GM19023 (cell line): ENCODE data around the gene CXADR.

Source experiments
- ATAC-seq: cut with Tn5 transposase; IDR thresholded peaks from one replicate; pipeline ENCODE4 v1.9.1; 2021; ENCODE audit warnings: mild to moderate bottlenecking, moderate library complexity; ENCODE audit not compliant: unreplicated experiment

The CXADR gene

GRCh38 chr21:17539323-17539722 is 26.5 kb downstream of the CXADR start:
- ATAC-seq = no peak

DNA sequence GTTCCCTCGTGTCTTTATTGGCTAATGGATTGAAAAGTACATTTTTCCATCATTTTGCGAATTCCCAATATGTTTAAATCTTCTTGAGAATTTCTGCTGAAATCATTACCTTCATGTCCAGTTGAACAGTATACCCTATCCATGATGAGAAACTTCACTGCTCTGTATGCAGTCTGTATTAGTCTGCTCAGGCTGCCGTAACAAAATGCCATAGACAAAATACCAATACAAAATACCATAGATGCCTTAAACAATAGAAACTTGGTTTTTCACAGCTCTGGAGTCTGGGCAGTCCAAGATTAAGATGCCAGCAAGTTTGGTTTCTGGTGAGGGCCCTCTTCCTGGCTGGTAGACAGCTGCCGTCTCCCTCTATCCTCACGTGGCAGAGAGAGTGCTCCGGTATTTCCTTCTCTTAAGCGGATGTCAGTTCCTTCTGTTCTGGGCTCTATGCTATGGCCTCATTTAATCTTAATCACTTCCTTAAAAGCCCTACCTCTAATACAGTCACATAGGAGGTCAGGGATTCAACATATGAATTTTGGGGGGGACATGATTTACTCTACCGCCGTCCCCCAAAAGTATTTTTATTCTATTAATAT is 27.0 kb downstream of the CXADR start:
- ATAC-seq = no peak

- no peak for ATAC-seq
Measured at GRCh38 chr21:17540530-17540929, 27.7 kb downstream of the CXADR start.

- ATAC-seq = no peak
Measured at GRCh38 chr21:17542371-17543011, 29.6 kb downstream of the CXADR start.

DNA sequence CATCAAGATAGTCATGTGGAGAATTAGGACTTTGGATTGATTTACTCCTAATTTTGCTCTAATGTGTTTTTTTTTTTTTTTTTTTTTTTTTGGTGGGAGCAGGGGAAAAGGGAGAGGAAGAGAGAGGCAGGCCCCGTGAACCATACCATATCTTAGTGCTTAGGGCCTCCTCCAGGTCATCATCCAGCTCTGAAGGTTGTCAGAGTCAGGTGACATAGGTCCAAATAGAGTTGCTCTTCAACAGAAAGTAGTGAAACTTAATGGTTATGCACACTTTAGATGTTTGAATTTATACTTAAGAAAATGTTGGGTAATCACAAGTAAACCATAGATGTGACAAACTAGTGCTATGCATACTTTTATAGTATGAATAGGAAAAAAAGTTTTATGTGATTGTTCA is 32.2 kb downstream of the CXADR start:
- no peak for ATAC-seq

DNA sequence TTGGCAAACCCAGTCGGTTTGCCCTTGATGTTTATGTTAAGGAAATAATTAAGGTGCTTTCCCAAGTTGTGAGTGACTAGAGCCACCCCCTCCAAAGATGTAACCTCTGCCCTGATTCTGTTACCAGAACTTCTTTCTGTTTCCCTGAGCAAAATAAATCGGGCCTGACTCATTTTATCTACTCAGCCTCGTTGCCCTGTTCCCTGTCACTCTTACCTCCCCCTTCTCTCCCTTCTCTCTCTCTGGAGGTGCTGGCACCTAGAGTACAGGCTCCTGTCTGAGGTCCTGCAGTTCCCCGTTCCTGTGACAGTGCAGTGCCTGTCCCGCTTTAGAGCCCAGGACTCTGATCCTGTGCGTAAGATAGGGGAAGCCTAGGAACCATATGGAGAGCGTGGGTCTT is 35.4 kb downstream of the CXADR start:
- ATAC-seq = no peak

GRCh38 chr21:17550671-17551308 is 37.9 kb downstream of the CXADR start:
- no peak for ATAC-seq

DNA sequence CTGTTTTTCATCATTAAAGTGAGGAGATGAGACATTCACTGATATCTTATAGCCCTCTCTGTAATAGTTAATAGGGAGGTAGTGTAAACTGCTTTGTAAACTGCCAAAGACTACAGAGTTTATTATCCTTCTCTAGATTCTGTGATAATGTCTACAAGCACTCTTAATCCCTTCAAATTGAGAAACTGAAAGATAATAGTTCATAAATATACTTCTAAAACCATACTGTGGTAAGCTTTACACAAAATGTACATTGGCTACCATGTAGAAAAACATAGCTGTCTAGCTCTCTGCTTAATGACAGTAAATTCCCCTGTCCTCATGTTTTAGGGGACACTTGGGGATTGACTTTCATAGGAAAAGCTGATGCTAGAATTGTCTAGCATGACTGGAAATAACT is 39.6 kb downstream of the CXADR start:
- no peak for ATAC-seq

- no peak for ATAC-seq
Measured at GRCh38 chr21:17554120-17554519, 41.3 kb downstream of the CXADR start.

- ATAC-seq = no peak
Measured at GRCh38 chr21:17554679-17555465, 42.0 kb downstream of the CXADR start.

DNA sequence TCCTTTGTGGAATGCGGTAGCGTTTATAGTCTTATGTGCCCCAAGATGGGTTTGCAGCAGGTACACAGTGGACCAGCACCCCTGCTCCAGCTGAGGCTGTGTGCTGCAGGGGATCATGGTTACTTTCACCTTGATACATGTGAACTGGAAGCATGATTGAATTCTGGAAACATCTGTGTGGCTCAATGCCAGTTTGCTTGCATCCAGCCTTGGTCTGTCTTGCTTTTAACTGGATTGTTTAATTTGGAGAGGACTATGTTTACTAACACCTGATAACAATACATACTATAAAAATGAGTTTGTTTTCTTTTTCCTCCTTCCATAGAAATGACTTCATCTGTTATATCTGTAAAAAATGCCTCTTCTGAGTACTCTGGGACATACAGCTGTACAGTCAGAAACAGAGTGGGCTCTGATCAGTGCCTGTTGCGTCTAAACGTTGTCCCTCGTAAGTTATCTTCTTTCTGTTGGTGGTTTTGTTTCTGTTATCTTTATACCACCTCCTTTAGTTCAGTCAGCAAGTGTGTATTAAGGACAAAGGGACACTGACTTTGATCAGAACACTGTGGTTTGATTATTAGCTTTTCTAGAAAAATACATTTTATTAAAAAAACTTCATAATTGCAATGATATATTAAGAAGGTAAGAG is 47.7 kb downstream of the CXADR start:
- ATAC-seq = no peak

- no peak for ATAC-seq
Measured at GRCh38 chr21:17570786-17571185, 57.9 kb downstream of the CXADR start.

- ATAC-seq = no peak
Measured at GRCh38 chr21:17572431-17572830, 59.6 kb downstream of the CXADR start.

- no peak for ATAC-seq
Measured at GRCh38 chr21:17575076-17575475, 62.2 kb downstream of the CXADR start.

- ATAC-seq = no peak
Measured at GRCh38 chr21:17576080-17576835, 63.4 kb downstream of the CXADR start.

DNA sequence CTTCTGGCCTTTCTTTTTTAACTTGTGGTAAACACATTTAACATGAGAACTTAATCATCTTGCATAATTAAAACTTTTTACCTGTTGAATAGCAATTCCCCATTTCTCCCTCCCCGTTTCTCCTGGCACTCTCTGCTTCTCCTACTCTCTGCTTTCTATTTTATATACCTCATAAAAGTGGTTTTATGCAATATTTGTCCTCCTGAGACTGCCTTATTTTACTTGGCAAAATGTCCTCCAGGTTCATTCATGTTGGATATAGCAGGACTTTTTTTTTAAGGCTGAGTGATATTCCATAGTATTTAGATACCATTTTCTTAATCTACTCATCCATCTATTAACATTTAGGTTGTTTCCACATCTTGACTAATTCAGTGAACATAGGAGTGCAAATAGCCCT is 64.9 kb downstream of the CXADR start:
- ATAC-seq = no peak

GRCh38 chr21:17578162-17578561 is 65.3 kb downstream of the CXADR start:
- ATAC-seq = no peak

DNA sequence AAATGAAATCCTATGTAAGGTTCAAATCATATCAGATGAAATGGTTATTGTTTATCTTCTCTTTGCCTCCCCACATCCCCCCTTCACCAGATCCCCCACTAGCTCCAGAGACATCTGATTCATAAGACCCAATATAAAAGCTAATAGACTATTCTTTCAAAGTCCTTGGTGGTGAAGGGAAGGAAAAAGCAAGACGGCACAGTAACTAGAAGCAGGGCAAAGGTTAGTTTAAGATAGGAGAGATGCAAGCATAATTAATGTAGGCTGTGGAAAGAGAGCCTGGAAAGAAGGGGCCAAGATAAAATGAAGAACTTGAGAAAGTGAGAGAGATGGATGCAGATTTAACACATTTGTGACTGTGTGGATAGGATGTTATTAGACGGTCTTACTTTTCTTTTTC is 66.0 kb downstream of the CXADR start:
- ATAC-seq = no peak

DNA sequence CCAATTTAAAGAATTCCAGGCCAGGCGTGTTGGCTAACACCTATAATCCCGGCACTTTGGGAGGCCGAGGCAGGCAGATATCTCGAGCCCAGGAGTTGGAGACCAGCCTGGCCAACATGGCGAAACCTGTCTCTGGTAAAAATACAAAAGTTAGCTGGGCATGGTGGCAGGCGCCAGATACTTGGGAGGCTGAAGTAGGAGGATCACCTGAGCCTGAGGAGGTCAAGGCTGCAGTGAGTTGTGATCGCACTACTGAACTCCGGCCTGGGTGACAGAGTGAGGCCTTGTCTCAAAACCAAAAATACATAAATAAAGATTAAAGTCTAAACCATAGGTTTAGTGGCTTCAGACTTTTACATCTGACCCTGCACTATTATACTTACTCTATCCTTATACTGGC is 67.5 kb downstream of the CXADR start:
- no peak for ATAC-seq

- no peak for ATAC-seq
Measured at GRCh38 chr21:17583898-17584297, 71.1 kb downstream of the CXADR start.
